ENCODE measurements around the gene CGB5.

- TF ChIP-seq CTCF (IDR thresholded peaks at IDR 0.05) (no peak), POLR2A (IDR thresholded peaks at IDR 0.05) (no peak), POLR2AphosphoS5 (IDR thresholded peaks at IDR 0.05) (no peak), EP300 (IDR thresholded peaks at IDR 0.05) (no peak)
These were observed 23.9 kb downstream of the CGB5 start for GRCh38 chr19:49067554-49067953.

Data from stomach (tissue), 4 donors.